HCT116 (cell line): ENCODE data around the gene CCL14. TPM values are rescaled to one million over a fixed set of nuclear protein-coding genes. Genes with fewer than 3 reads are reported as not detected.

Source experiments
- ATAC-seq: fragments of 200-7000 bp; cut with Tn5 transposase; 2 replicates; pipeline ENCODE4 v1.9.1; 2020; ENCODE audit warnings: mild to moderate bottlenecking, moderate library complexity
- BruUV-seq: library from RNA; stranded (reverse); fragments of 400-500 nt; replicated peaks from 2 replicates; lab custom pipeline; 2021; lab: Mats Ljungman, UMichigan
- CTCF ChIA-PET: fragments of 300-600 bp; sonication (Branson Sonifier 250); formaldehyde crosslinking; loops from one replicate; lab custom pipeline; 2021; ENCODE audit warnings: antibody characterized with exemption; lab: Charles Lee
- POLR2A ChIA-PET: fragments of 300-600, 350-600 bp; sonication (Branson Sonifier 250); formaldehyde crosslinking; loops from one replicate; lab custom pipeline; 2021; ENCODE audit warnings: antibody characterized with exemption; lab: Charles Lee
- RAD21 ChIA-PET, 2 experiments: fragments of 300-600 bp; sonication (Branson Sonifier 250); formaldehyde crosslinking; loops; one replicate each; lab custom pipeline; 2023; ENCODE audit warnings: low total read pairs in 2 of 2; ENCODE audit not compliant: uncharacterized antibody in 2 of 2, unreplicated experiment in 2 of 2, low non-redundant PET in 1 of 2; lab: Charles Lee
- DNase-seq: peaks from one replicate; pipeline ENCODE4 v3.0.0-alpha.2; 2010; ENCODE audit warnings: low read depth, low spot score
- H2AFZ ChIP-seq: fragments of 200-600 bp; shearing (Covaris generic), sonication (generic); 2 replicates; pipeline ENCODE4 v1.6.1; 2017; ENCODE audit warnings: low read depth, mixed run types, mixed read lengths, antibody characterized with exemption, low read length; ENCODE audit not compliant: poor library complexity, severe bottlenecking
- H3K27ac ChIP-seq: 2 replicates; pipeline ENCODE4 v1.5.1; 2012; ENCODE audit warnings: low read depth, low read length
- H3K27me3 ChIP-seq: fragments of 200-600 bp; sonication (generic); 2 replicates; pipeline ENCODE4 v1.6.1; 2016; ENCODE audit warnings: mixed run types, low read length, mixed read lengths; ENCODE audit not compliant: insufficient read depth
- H3K36me3 ChIP-seq, 2 experiments: fragments of 200-500 bp in 1 of 2; fragments of 200-600 bp in 1 of 2; sonication (Bioruptor generic) in 1 of 2; sonication (generic) in 1 of 2; 2 replicates each; pipeline versions ENCODE4 v1.5.1 to v1.6.1; 2014 to 2016; ENCODE audit warnings: low read length in 2 of 2, inconsistent platforms in 1 of 2, mixed read lengths in 1 of 2, mixed run types in 1 of 2; ENCODE audit not compliant: insufficient read depth in 2 of 2, control insufficient read depth in 1 of 2
- H3K4me1 ChIP-seq, 2 experiments: fragments of 200-600 bp in 1 of 2; sonication (generic) in 1 of 2; 2 replicates each; pipeline versions ENCODE4 v1.5.1 to v1.6.1; 2012 to 2017; ENCODE audit warnings: low read length in 2 of 2, inconsistent platforms in 1 of 2, mild to moderate bottlenecking in 1 of 2, mixed read lengths in 1 of 2, mixed run types in 1 of 2, moderate library complexity in 1 of 2; ENCODE audit not compliant: insufficient read depth in 2 of 2, control insufficient read depth in 1 of 2
- H3K4me2 ChIP-seq: fragments of 200-600 bp; sonication (generic); 2 replicates; pipeline ENCODE4 v1.6.1; 2017; ENCODE audit warnings: mixed run types, low read length, mixed read lengths
- H3K4me3 ChIP-seq, 2 experiments: fragments of 200-600 bp in 1 of 2; sonication (generic) in 1 of 2; replicated peaks in 1 of 2; 2 replicates each; pipeline ENCODE4 v1.5.1; 2011 to 2016; ENCODE audit warnings: low read length in 2 of 2, control low read depth in 1 of 2, low read depth in 1 of 2, mild to moderate bottlenecking in 1 of 2, mixed read lengths in 1 of 2, mixed run types in 1 of 2
- H3K79me2 ChIP-seq: fragments of 200-600 bp; sonication (generic); 2 replicates; pipeline ENCODE4 v1.6.1; 2017; ENCODE audit warnings: mild to moderate bottlenecking, mixed run types, low read length, moderate library complexity, mixed read lengths; ENCODE audit not compliant: insufficient read depth
- H3K9ac ChIP-seq: fragments of 200-600 bp; sonication (generic); 2 replicates; pipeline ENCODE4 v1.6.1; 2016; ENCODE audit warnings: low read length, mixed read lengths
- H3K9me2 ChIP-seq: fragments of 200-600 bp; sonication (generic), shearing (Covaris generic); 2 replicates; pipeline ENCODE4 v1.6.1; 2017; ENCODE audit warnings: mixed run types, mild to moderate bottlenecking, moderate library complexity; ENCODE audit not compliant: insufficient read depth
- H3K9me3 ChIP-seq, 2 experiments: fragments of 200-500 bp in 1 of 2; fragments of 200-600 bp in 1 of 2; sonication (Bioruptor generic) in 1 of 2; sonication (generic) in 1 of 2; 2 replicates each; pipeline ENCODE4 v1.6.1; 2014 to 2017; ENCODE audit warnings: low read length in 2 of 2, mixed read lengths in 2 of 2, inconsistent platforms in 1 of 2, low read depth in 1 of 2, mild to moderate bottlenecking in 1 of 2, mixed run types in 1 of 2, moderate library complexity in 1 of 2; ENCODE audit not compliant: control insufficient read depth in 1 of 2, insufficient read depth in 1 of 2
- H4K20me1 ChIP-seq: fragments of 200-600 bp; sonication (generic), shearing (Covaris generic); 2 replicates; pipeline ENCODE4 v1.6.1; 2017; ENCODE audit warnings: mixed run types, mild to moderate bottlenecking, moderate library complexity; ENCODE audit not compliant: insufficient read depth
- ATF3 ChIP-seq: IDR thresholded peaks from 2 replicates; pipeline ENCODE4 v1.6.1; 2012
- CBX3 ChIP-seq: IDR thresholded peaks from 2 replicates; pipeline ENCODE4 v1.6.1; 2012; ENCODE audit warnings: low read depth
- CEBPB ChIP-seq: IDR thresholded peaks from 2 replicates; pipeline ENCODE4 v1.6.1; 2012; ENCODE audit warnings: low read depth
- EGR1 ChIP-seq: IDR thresholded peaks from 2 replicates; pipeline ENCODE4 v1.6.1; 2012; ENCODE audit warnings: low read depth
- ELF1 ChIP-seq: IDR thresholded peaks from 2 replicates; pipeline ENCODE4 v1.6.1; 2012; ENCODE audit warnings: low read depth, borderline replicate concordance
- EZH2 ChIP-seq: fragments of 200-600 bp; sonication (generic); IDR thresholded peaks from 2 replicates; pipeline ENCODE4 v1.6.1; 2017; ENCODE audit warnings: antibody characterized with exemption, mixed run types
- EZH2phosphoT487 ChIP-seq: fragments of 200-600 bp; IDR thresholded peaks from 2 replicates; pipeline ENCODE4 v1.6.1; 2018; ENCODE audit warnings: antibody characterized with exemption, borderline replicate concordance
- POLR2A ChIP-seq: IDR thresholded peaks from 2 replicates; pipeline ENCODE4 v1.7.0; 2011; ENCODE audit warnings: borderline replicate concordance; ENCODE audit not compliant: insufficient read depth, insufficient read length; ENCODE audit errors: extremely low read depth
- POLR2AphosphoS5 ChIP-seq: IDR thresholded peaks from 2 replicates; pipeline ENCODE4 v1.6.1; 2011; ENCODE audit warnings: mild to moderate bottlenecking, low read depth, low read length, moderate library complexity
- RAD21 ChIP-seq: IDR thresholded peaks from 2 replicates; pipeline ENCODE4 v1.6.1; 2012; ENCODE audit warnings: low read depth, mild to moderate bottlenecking
- SIN3A ChIP-seq: IDR thresholded peaks from 2 replicates; pipeline ENCODE4 v1.6.1; 2012; ENCODE audit warnings: low read depth
- SRF ChIP-seq: IDR thresholded peaks from 2 replicates; pipeline ENCODE4 v1.6.1; 2012; ENCODE audit warnings: low read depth
- TCF7L2 ChIP-seq: IDR thresholded peaks from 2 replicates; pipeline ENCODE4 v1.7.0; 2011; ENCODE audit warnings: borderline replicate concordance, inconsistent platforms; ENCODE audit not compliant: insufficient read depth, insufficient read length; ENCODE audit errors: extremely low read depth
- YY1 ChIP-seq: IDR thresholded peaks from 2 replicates; pipeline ENCODE4 v1.6.1; 2011; ENCODE audit warnings: low read length, low read depth, moderate library complexity, mild to moderate bottlenecking; ENCODE audit not compliant: insufficient replicate concordance; ENCODE audit errors: extremely low read depth
- ZFX ChIP-seq: fragments of 450-650 bp; IDR thresholded peaks from 2 replicates; pipeline ENCODE4 v1.6.1; 2017
- intact Hi-C: fragments of 100-400 bp; cut with micrococcal nuclease; formaldehyde crosslinking; loops from 2 replicates; pipeline ENCODE4 v1.10.0; 2022
- total RNA-seq: library from RNA; stranded (reverse); gene quantifications from one replicate; pipeline ENCODE4 v1.2.1, GENCODE V29; 2021; ENCODE audit not compliant: unreplicated experiment
- TF ChIP-seq, protein P1 (sequence below): IDR thresholded peaks from 2 replicates; pipeline ENCODE4 v1.6.1; 2012; ENCODE audit warnings: low read depth

Gene CCL14
- total RNA-seq, 1 experiment from 2014 or later = not detected

- CTCF ChIA-PET = interaction anchor here (1.3 to 4.8 kb wide), 3 partner anchors 9 to 171 kb away, joined by 3 to 112 read pairs (median 4); no protein-coding TSS in a partner anchor
- Histone ChIP-seq H3K9ac (no peak overlapping the region), H2AFZ (no peak overlapping the region), H3K4me1 (peaks cover 0 to 3% of the 10 kb centered on the region in 2 experiments; a peak in 1 of 4 replicates), H3K4me3 (no peak overlapping the region), H3K36me3 (no peaks in the 10 kb centered on the region), H3K27me3 (no peaks in the 10 kb centered on the region), H3K27ac (no peak overlapping the region), H3K9me3 (no peaks in the 10 kb centered on the region), H4K20me1 (no peaks in the 10 kb centered on the region), H3K4me2 (no peak overlapping the region), H3K79me2 (no peaks in the 10 kb centered on the region), H3K9me2 (no peaks in the 10 kb centered on the region)
- RAD21 ChIA-PET = no interaction called here
- intact Hi-C loops = no loop called here
- no peak for TF ChIP-seq SRF
- TF ChIP-seq POLR2AphosphoS5 = no peak
- no peak for TF ChIP-seq ATF3
- TF ChIP-seq SIN3A = no peak
- no peak for TF ChIP-seq EZH2
- DNase-seq (no peak), ATAC-seq (no peak)
- BruUV-seq = no TSS peak
- POLR2A ChIA-PET = no interaction called here
These were observed 8.2 kb downstream of the CCL14 start for GRCh38 chr17:35978346-35978745.

DNA sequence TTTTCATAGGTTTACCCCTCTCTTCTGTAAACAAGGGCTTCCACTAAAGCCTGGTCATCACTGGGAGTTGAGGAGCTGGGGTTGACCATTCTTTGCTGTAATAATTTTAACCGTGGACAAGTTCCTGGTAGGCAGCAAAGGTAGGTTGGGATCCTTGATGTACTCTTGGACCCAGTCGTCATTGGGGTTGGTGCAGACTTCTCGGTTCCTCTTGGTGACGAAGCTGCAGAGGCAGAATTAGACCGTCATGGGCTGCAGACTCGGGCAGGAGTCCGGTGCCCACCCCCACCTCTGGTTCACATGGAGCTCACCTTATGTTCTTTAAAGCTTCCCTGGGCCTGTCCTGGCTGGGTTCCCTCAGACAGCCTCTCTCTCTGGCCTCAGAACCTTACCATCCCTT, 9.0 kb downstream of the CCL14 start:
- Histone ChIP-seq H3K27me3 (no peaks in the 10 kb centered on the region), H3K4me1 (peaks cover 0 to 3% of the 10 kb centered on the region in 2 experiments; a peak in 1 of 4 replicates), H3K9ac (no peak overlapping the region), H3K36me3 (no peaks in the 10 kb centered on the region), H2AFZ (no peak overlapping the region)
- RAD21 ChIA-PET = interaction anchor here in 1 of 2 experiments (0.9 kb wide), 1 partner anchor 171 kb away, joined by 3 read pairs; no protein-coding TSS in a partner anchor
- no peak for TF ChIP-seq ZFX
- no peak for TF ChIP-seq SIN3A
- TF ChIP-seq, protein P1, sequence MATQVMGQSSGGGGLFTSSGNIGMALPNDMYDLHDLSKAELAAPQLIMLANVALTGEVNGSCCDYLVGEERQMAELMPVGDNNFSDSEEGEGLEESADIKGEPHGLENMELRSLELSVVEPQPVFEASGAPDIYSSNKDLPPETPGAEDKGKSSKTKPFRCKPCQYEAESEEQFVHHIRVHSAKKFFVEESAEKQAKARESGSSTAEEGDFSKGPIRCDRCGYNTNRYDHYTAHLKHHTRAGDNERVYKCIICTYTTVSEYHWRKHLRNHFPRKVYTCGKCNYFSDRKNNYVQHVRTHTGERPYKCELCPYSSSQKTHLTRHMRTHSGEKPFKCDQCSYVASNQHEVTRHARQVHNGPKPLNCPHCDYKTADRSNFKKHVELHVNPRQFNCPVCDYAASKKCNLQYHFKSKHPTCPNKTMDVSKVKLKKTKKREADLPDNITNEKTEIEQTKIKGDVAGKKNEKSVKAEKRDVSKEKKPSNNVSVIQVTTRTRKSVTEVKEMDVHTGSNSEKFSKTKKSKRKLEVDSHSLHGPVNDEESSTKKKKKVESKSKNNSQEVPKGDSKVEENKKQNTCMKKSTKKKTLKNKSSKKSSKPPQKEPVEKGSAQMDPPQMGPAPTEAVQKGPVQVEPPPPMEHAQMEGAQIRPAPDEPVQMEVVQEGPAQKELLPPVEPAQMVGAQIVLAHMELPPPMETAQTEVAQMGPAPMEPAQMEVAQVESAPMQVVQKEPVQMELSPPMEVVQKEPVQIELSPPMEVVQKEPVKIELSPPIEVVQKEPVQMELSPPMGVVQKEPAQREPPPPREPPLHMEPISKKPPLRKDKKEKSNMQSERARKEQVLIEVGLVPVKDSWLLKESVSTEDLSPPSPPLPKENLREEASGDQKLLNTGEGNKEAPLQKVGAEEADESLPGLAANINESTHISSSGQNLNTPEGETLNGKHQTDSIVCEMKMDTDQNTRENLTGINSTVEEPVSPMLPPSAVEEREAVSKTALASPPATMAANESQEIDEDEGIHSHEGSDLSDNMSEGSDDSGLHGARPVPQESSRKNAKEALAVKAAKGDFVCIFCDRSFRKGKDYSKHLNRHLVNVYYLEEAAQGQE = no peak
- no peak for TF ChIP-seq EZH2phosphoT487
- TF ChIP-seq TCF7L2 = no peak
- TF ChIP-seq POLR2AphosphoS5 = no peak
- TF ChIP-seq CEBPB = no peak
- no peak for TF ChIP-seq ELF1
- TF ChIP-seq YY1 = no peak
- TF ChIP-seq CBX3 = no peak
- no peak for TF ChIP-seq SRF
- TF ChIP-seq RAD21 = no peak
- TF ChIP-seq POLR2A = no peak
- TF ChIP-seq EZH2 = no peak
- no peak for TF ChIP-seq EGR1
- TF ChIP-seq, all 23 proteins: peak for 0
- ATAC-seq (no peak), DNase-seq (no peak)
- intact Hi-C loops = no loop called here
- Histone ChIP-seq H3K4me3 (no peak overlapping the region), H3K27ac (no peak overlapping the region), H4K20me1 (no peaks in the 10 kb centered on the region), H3K79me2 (no peaks in the 10 kb centered on the region), H3K9me3 (no peaks in the 10 kb centered on the region), H3K9me2 (no peaks in the 10 kb centered on the region), H3K4me2 (no peak overlapping the region)
- BruUV-seq = no TSS peak
- ChIA-PET CTCF (interaction anchor here (1.6 to 4.8 kb wide), 2 partner anchors 8 to 172 kb away, joined by 4 to 112 read pairs; no protein-coding TSS in a partner anchor), POLR2A (no interaction called here)
